GM18499 (cell line): Measurements from ENCODE around the gene GPN1.
A peak's percentile ranks its signal among the peaks of the same experiment; 100 is the strongest.
"Not testable (repeated sequence)": the region's sequence is repeated elsewhere in the genome, so short reads cannot be mapped to it uniquely, and the experiment has no call there.

ENCODE experiments used
- ATAC-seq: cut with Tn5 transposase; IDR thresholded peaks from one replicate; pipeline ENCODE4 v1.9.1; 2021; ENCODE audit warnings: moderate number of reproducible peaks; ENCODE audit not compliant: insufficient read depth, unreplicated experiment

Gene GPN1

DNA sequence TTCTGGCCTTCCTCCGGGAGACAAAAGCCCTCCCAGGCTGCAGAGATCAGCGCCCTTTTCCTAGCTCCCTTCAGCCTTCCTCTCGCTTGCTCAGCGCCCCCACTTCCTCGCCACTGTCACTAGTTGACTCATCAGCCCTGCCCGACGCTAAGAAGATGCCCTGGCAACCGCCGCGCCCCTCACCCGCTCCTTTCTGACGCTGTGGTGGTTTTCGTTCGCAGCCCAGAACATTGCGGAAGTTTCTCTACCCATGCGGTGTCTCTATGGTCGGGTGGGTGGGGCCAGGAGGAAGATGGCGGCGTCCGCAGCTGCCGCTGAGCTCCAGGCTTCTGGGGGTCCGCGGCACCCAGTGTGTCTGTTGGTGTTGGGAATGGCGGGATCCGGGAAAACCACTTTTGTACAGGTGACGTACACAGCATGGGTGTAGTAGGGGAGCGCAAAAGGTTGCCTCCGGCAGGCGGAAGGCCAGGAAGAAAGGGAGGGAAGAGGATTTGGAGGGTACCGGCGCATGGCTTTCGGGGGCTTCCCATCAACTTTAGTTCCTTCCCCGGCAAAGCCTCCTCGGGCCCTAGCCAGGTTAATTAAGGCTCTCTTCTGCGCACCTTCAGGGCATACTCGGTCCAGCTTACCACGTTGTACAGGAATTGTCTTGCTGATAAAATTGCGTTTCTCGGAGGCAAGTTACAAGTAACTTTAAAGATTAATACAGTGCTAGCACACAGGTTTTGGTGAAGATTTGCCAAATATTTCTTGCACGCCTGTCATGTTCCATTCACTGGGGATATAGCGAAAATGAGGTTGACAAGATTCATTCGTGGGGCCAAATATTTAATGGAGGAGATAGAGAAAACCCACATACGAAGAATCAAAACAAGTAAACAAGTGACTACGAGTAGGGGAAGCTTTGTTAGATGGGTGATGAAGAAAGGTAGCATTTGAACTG, at the start of gene GPN1, which contains the start of gene CCDC121:
GPN1 (plus strand) TSS at position 284 of the 943 bp plus-strand sequence; CDS start at position 293, 9 bp downstream.
CCDC121 (minus strand) TSS at position 246 of the 943 bp plus-strand sequence. CDS start 1,213 bp downstream, outside the sequence.
- peak; percentile 82 for ATAC-seq

DNA sequence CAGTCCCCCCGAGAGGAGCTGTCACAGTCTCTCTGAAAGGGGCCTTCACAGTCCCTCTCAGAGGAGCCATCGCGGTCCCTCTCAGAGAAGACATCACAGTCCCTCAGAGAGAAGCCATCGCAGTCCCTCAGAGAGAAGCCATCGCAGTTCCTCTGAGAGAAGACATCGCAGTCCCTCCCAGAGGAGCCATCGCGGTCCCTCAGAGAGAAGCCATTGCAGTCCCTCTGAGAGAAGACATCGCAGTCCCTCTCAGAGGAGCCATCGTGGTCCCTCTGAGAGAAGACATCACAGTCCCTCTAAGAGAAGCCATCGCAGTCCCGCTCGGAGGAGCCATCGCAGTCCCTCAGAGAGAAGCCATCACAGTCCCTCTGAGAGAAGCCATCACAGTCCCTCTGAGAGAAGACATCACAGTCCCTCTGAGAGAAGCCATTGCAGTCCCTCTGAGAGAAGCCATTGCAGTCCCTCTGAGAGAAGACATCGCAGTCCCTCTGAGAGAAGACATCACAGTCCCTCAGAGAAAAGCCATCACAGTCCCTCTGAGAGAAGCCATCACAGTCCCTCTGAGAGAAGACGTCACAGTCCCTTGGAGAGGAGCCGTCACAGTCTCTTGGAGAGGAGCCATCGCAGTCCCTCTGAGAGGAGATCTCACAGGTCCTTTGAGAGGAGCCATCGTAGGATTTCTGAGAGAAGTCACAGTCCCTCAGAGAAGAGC, 47.3 kb upstream of the GPN1 start:
- ATAC-seq = no peak

DNA sequence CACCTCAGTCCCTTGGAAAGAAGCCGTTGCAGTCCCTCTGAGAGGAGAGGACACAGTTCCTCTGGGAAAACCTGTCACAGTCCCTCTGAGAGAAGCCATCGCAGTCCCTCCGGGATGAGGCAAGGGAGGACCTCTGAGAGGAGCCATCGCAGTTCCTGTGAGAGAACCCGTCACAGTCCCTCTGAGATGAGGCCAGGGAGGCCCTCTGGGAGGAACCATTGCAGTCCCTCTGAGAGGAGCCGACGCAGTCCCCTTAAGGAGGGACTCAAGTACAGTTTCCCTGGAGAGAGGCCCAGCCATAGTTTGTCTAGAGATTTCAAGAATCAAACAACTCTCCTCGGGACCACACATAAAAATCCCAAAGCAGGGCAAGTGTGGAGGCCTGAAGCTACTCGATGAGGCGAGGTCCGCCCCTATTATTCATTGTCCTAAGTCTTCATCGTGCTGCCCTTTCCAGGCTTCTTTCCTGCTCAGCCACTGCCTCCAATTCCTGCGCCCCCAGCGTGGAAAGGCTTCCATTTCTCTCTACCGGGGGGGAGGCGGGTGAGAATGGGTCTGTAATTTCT, 46.6 kb upstream of the GPN1 start:
- ATAC-seq = no peak

DNA sequence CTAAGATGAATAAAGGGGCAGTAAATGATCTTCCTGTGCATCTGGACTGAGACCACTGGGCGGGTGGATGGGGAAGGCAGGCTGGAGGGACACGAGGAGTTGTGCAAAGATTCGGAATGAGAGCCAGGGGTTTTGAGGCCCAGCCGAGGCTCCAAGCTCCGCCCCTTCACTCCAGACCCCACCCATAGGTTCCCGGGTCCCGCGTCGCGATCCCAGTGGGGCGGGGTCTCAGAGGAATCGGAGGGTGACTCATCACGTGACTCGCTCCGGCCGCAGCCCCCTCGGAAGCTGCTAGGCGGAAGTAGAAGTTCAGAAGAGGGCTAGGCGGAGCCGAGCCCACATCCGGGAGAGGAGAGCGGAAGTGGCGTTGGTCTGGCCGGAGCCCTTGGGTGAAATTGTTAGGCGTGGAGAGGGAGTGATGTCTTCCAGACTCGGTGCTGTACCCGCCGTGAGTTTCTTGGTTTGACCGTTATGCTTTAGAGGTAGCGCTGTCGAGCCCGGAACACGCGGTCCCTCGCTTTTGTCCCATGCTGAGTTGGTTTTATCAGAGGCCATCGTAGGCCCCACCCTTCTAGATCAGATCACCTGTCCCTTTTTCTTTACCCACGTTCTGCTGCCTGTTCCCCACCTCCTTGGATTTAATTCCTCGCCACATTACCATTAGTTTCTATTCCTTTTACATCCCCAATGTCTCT, 46.0 kb upstream of the GPN1 start, which contains the start of gene ZNF512:
ZNF512 (plus strand) TSS at position 348 of the 695 bp plus-strand sequence; CDS start at position 419, 71 bp downstream.
- peak; percentile 60 for ATAC-seq

DNA sequence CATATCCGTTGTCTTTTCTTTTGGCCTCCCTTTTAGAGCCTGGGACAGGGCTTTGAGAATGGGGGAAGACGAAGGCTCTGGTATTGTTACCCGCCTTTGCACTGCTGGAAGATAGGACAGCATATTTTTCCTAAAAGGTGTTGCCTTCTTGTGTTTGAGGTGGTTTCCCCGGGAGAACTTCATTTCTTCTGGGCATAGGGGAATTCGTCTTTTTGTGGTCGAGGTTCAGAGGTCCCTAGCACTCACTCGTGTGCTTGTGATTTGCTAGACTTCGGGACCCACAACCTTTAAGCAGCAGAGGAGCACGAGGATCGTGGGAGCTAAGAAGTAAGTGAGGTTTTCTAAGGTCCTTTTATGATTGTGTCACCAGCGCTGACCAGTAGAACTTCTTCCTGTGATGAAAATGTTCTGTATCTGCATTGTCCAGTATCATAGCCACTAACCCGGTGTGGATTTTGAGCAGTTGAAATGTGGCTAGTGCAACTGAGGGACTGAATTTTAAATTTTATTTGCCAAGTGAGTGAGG, 45.4 kb upstream of the GPN1 start:
- ATAC-seq = no peak

DNA sequence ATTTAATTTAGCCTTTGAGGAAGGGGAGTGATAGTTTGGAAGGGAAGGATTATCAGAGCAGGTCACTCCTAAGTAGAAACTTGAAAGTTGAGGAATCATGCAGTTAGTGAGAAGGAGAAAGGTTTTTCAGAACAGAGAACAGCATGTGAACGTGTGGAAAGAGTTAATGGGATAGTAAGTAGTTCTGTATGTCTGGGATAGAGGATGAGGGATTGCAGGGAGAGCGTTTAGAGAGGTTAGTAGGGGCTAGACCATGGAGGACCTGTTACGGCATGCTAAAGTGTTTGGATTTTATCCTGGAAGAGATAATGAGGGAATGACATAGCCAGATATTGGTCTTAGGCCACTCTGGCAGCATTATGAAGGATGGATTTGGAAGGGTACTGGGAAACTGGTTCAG, 44.3 kb upstream of the GPN1 start:
- ATAC-seq = no peak

DNA sequence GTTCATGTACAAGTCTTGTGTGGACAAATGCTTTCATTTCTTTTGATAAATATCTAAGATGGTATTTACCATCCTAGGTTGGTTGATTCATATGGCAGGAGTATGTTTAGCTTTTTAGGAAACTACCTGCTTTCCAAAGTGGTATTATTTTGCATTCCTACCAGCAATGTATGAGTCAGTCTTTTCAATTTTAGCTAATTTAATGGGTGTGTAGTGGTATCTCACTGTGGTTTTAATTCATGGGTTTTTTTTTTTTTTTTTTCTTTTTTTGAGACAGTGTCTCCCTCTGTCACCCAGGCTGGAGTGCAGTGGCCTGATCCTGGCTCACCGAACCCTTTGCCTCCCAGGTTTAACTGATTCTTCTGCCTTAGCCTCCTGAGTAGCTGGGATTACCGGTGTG, 41.8 kb upstream of the GPN1 start:
- ATAC-seq = no peak

DNA sequence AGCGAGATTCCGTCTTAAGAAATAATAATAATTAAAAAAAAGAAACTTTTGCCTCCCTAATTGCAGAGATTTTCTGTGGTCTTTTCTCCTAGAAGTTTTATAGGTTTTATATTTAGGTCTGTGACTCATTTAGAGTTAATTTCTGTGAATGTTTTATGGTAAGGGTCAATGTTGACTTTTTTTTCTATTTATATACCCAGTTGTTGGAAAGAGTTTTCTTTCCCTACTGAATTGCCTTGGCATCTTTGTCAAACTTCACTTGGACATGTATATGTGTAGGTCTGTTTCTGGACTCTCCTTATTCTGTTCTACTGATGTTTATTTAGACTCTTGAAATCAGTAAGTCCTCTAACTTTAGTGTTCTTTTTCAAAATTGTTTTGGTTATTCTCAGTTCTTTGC, 40.5 kb upstream of the GPN1 start:
- ATAC-seq = no peak

DNA sequence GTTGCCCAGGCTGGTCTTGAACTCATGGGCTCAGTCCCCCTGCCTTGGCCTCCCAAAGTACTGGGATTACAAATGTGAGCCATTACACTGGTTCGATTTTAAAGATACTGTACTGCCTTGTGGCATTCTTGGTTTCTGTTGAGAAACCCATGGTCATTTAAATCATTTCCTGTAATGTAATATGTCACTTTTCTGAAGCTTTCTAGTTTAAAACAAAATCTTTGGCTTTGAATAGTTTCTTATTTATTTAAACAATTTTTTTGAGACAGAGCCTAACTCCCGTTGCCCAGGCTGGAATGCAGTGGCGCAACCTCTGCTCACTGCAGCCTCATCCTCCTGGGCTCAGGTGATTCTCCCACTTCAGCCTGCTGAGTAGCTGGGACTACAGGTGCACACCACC, 37.1 kb upstream of the GPN1 start:
- no peak for ATAC-seq

DNA sequence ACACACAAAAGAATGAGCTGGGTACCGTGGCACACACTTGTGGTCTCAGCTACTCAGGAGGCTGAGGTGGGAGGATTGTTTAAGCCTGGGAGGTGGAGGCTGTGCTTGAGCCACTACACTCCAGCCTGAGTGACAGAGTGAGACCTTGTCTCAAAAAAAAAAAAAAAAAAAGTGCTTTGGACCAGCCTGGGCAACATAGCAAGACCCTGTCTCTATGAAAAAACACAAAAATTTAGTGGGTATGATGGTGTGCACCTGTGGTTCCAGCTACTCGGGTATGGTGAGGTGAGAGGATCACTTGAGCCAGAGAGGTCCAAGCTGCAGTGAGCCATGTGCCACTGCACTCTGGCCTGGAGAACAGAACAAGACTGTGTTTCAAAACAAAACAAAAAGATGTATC, 35.6 kb upstream of the GPN1 start:
- ATAC-seq = no peak

DNA sequence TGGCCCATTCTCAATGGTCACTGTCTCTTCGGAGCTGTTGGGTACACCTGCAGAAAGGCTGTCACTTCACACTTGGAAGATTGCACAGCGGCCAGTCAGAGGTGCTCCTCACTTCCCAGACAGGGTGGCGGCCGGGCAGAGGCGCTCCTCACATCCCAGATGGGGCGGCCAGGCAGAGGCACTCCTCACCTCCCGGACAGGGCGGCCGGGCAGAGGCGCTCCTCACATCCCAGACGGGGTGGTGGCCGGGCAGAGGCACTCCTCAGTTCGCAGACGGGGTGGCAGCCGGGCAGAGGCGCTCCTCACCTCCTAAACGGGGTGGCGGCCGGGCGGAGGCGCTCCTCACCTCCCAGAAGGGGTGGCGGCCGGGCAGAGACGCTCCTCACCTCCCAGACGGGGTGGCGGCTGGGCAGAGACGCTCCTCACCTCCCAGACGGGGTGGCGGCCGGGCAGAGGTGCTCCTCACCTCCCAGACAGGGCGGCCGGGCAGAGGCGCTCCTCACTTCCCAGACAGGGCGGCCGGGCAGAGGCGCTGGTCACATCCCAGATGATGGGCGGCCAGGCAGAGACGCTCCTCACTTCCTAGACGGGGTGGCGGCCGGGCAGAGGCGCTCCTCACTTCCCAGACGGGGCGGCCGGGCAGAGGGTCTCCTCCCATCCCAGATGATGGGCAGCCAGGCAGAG, 34.7 kb upstream of the GPN1 start:
- ATAC-seq = not testable (repeated sequence)

DNA sequence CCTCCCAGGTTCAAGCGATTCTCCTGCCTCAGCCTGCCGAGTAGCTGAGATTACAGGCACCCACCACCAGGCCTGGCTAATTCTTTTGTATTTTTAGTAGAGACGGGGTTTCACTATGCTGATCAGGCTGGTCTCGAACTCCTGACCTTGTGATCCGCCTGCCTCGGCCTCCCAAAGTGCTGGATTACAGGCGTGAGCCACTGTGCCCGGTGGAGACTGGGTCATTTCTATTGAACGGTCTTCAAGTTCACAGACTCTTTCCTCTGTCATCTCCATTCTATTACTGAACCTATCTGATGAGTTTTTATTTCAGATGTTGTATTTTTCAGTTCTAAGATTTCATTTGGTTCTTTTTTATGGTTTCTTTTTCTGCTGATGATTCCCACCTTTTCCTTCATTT, 33.4 kb upstream of the GPN1 start:
- ATAC-seq = not testable (repeated sequence)

DNA sequence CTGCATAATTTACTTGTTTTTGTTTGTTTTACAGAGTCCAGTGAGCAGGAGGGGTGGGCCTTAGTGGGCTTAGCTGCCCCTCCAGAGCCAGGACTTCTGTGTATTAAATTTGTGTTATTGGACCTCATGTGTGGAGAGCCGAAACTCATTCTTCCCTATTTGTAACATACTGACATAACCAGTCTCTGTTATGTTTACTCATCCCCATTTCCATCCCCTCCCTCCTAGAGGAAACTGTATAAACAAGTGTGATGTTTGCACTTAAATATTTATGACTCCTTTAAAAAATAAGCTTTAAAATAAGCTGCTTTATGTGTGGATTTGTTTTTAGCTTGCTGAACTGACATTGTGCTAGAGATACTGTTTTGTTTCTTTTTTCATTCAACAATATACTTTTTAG, 32.2 kb upstream of the GPN1 start:
- ATAC-seq = no peak

DNA sequence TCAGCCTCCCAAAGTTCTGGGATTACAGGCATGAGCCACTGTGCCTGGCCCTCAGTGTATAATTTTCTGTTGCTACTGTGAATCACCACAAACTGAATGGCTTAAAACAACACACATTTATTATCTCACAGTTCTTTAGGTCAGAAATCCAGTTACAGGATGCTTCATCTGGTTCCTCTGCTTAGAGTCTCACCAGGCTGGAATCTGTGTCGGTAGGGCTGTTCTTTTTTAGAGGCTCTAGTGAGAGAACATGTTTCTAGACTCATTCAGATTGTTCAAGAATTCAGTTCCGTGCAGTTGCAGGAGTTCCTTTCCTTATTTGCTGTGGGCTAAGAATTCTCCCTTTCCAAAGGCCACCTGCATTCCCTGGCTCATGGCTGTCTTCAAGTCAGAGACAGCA, 22.2 kb upstream of the GPN1 start:
- ATAC-seq = no peak

DNA sequence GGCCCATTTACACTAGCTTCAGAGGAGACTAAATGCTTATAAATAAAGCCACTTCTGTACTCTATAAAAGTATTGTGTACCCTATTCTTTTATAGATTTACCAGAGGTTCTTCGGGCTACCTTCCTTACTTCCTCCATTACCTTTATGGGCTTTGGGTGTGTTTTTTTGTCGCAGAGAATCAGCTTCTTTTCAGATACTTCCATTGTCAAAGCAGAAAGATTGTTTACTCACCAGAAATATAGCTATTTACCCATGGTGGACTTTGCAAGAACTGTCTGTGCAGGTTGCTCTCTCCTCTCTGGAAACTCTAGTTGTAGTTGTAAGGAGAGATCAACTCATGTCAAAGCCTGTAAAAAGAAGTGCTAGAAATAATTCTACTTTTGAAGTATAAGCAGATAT, 14.9 kb upstream of the GPN1 start:
- no peak for ATAC-seq

DNA sequence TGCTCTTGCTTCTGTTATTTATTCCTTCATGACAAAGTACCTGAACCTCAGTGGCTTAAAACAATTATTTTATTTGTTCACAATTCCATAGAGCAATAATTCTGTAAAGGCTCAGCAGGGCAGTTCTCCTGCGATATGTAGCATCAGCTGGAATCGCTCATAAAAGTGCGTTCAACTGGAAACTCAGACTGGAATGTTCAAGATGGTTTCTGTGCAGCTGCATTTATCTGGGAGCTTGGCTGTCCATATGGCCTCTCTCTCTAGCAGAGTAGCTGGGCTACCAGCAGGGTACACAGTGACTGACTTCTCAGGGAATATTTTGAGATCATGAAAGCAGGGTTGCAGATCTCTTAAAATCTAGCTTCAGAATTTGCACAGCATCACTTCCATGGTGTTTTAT, 13.5 kb upstream of the GPN1 start:
- no peak for ATAC-seq

DNA sequence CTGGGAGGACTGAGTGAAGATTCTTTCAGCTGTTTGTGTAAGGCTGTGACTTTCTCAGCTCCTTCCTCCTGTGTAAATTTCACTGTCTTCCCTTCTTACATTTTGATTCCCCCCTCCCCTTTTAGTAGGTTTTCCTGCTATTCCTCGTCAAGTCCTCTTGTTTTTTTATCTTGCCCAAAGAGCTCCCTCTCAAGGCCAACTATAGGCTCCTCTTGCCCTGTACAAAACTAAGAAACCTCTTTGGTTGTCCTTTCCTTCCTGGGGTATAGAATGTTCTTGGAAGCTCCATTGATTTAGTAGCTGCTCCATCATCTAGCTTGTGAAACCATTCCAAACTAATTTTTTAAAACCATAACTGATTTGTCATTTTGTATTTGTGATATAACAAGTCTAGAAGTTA, 7.3 kb upstream of the GPN1 start:
- no peak for ATAC-seq

DNA sequence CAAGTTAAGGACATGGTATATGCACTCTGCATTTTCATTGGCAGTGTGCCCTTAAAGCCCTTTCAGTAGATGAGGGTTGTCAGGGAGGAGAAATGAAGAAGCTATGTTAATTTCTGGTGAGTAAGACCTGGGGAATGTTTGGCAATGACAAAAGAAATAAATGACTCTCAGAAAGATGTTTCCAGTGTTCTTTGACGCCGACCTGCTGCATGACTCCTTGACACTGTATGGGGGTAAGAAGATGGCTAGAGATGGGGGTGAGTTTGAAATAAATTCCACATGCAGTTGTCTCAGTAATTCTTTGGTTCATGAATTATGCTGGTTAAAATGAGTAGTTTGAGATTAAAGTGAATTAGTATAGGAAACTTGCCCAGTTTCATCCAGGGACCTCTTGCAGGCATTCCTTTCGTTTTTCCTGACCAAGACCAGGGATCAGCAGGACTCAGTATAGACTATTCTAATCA, 5.9 kb upstream of the GPN1 start:
- no peak for ATAC-seq

DNA sequence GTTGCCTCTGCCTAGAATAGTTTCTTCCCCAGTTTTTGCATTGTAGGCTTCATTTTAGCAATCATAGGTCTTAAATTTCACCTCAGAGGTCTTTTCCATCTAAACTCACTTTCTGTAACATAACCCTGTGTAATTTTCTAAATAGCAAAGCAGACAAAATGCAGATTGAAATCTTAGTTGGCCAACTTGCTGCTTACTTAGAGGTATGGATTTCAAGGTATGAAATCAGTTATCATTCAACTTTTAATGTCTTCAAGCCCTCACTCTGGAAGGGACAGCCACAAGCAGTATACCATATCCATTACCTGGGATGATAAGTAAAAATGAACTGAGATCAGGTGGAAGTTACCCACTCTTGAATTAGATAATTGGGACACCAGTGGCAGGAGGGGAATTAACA, 3.9 kb upstream of the GPN1 start:
- ATAC-seq = no peak
